IMR-90 (cell line): Measurements from ENCODE around the gene PIPOX. TPM values are rescaled to one million over a fixed set of nuclear protein-coding genes. Genes with fewer than 3 reads are reported as not detected.

Source experiments
- ATAC-seq: fragments of 200-7000 bp; cut with Tn5 transposase; 2 replicates; pipeline ENCODE4 v1.9.1; 2020; ENCODE audit warnings: low read depth, mild to moderate bottlenecking, moderate library complexity
- BruUV-seq: library from RNA; stranded (reverse); fragments of 400-500 nt; replicated peaks from 2 replicates; lab custom pipeline; 2021; lab: Mats Ljungman, UMichigan
- CTCF ChIA-PET: fragments of 300-600 bp; formaldehyde crosslinking; extraction: SDS; loops from one replicate; lab custom pipeline; 2021; ENCODE audit warnings: antibody characterized with exemption; lab: Yijun Ruan, JAX
- POLR2A ChIA-PET: fragments of 300-600 bp; sonication (Branson Sonifier 250); formaldehyde crosslinking; loops from one replicate; lab custom pipeline; 2022; ENCODE audit warnings: antibody characterized with exemption; ENCODE audit not compliant: unreplicated experiment; lab: Charles Lee
- DNase-seq: peaks from one replicate; pipeline ENCODE4 v3.0.0; 2013
- H2AFZ ChIP-seq: replicated peaks from 2 replicates; pipeline ENCODE3; 2013; ENCODE audit warnings: low read length, mild to moderate bottlenecking; ENCODE audit not compliant: poor library complexity
- H2AK5ac ChIP-seq: 2 replicates; pipeline ENCODE4 v1.6.1; 2013; ENCODE audit warnings: low read depth, low read length, inconsistent platforms
- H2AK9ac ChIP-seq: replicated peaks from 2 replicates; pipeline ENCODE3; 2013; ENCODE audit warnings: mild to moderate bottlenecking, low read depth, low read length, moderate library complexity; ENCODE audit not compliant: poor library complexity
- H2BK120ac ChIP-seq: 2 replicates; pipeline ENCODE4 v1.6.1; 2013; ENCODE audit warnings: low read depth, low read length, inconsistent platforms
- H2BK15ac ChIP-seq: 3 replicates; pipeline ENCODE4 v1.6.1; 2013; ENCODE audit warnings: low read depth, low read length, inconsistent platforms
- H2BK20ac ChIP-seq: 2 replicates; pipeline ENCODE4 v1.6.1; 2013; ENCODE audit warnings: low read depth, mild to moderate bottlenecking, inconsistent platforms, low read length, moderate library complexity
- H2BK5ac ChIP-seq: 2 replicates; pipeline ENCODE4 v1.6.1; 2013; ENCODE audit warnings: mild to moderate bottlenecking, low read depth, low read length, inconsistent platforms; ENCODE audit not compliant: poor library complexity, severe bottlenecking
- H3K14ac ChIP-seq: replicated peaks from 2 replicates; pipeline ENCODE4 v1.6.1; 2013; ENCODE audit warnings: low read depth, low read length, inconsistent platforms
- H3K18ac ChIP-seq: 2 replicates; pipeline ENCODE4 v1.6.1; 2013; ENCODE audit warnings: low read depth, low read length, control low read depth
- H3K23ac ChIP-seq: 2 replicates; pipeline ENCODE4 v1.6.1; 2013; ENCODE audit warnings: low read depth, low read length, inconsistent platforms
- H3K27ac ChIP-seq: 2 replicates; pipeline ENCODE4 v1.5.1; 2013; ENCODE audit warnings: mild to moderate bottlenecking, control low read depth, low read length; ENCODE audit not compliant: insufficient read depth
- H3K27me3 ChIP-seq: 2 replicates; pipeline ENCODE4 v1.6.1; 2013; ENCODE audit warnings: low read length; ENCODE audit not compliant: control insufficient read depth, insufficient read depth
- H3K36me3 ChIP-seq: 2 replicates; pipeline ENCODE4 v1.6.1; 2013; ENCODE audit warnings: low read length, mixed read lengths; ENCODE audit not compliant: control insufficient read depth, insufficient read depth
- H3K4ac ChIP-seq: 2 replicates; pipeline ENCODE4 v1.6.1; 2013; ENCODE audit warnings: low read depth, low read length, inconsistent platforms
- H3K4me1 ChIP-seq: 2 replicates; pipeline ENCODE4 v1.6.1; 2013; ENCODE audit warnings: low read length, mixed read lengths; ENCODE audit not compliant: control insufficient read depth, insufficient read depth
- H3K4me2 ChIP-seq: 2 replicates; pipeline ENCODE4 v1.6.1; 2013; ENCODE audit warnings: low read depth, mild to moderate bottlenecking, control low read depth, low read length, moderate library complexity
- H3K4me3 ChIP-seq: 2 replicates; pipeline ENCODE4 v1.5.1; 2013; ENCODE audit warnings: low read depth, mild to moderate bottlenecking, control low read depth, low read length, moderate library complexity; ENCODE audit not compliant: insufficient read depth
- H3K56ac ChIP-seq: 2 replicates; pipeline ENCODE4 v1.6.1; 2013; ENCODE audit warnings: low read length, inconsistent platforms; ENCODE audit not compliant: insufficient read depth; ENCODE audit errors: extremely low read depth
- H3K79me1 ChIP-seq, 2 experiments: 2 replicates each; pipeline ENCODE4 v1.6.1; 2013; ENCODE audit warnings: low read length in 2 of 2, inconsistent platforms in 1 of 2, low read depth in 1 of 2
- H3K9ac ChIP-seq: 2 replicates; pipeline ENCODE4 v1.6.1; 2013; ENCODE audit warnings: low read depth, low read length, control low read depth
- H3K9me1 ChIP-seq: 2 replicates; pipeline ENCODE4 v1.6.1; 2013; ENCODE audit warnings: low read length, inconsistent platforms; ENCODE audit not compliant: insufficient read depth
- H3K9me3 ChIP-seq: 2 replicates; pipeline ENCODE4 v1.6.1; 2013; ENCODE audit warnings: low read length; ENCODE audit not compliant: control insufficient read depth, insufficient read depth
- H4K20me1 ChIP-seq: 2 replicates; pipeline ENCODE4 v1.6.1; 2013; ENCODE audit warnings: low read length, inconsistent platforms; ENCODE audit not compliant: insufficient read depth
- H4K5ac ChIP-seq: 2 replicates; pipeline ENCODE4 v1.6.1; 2013; ENCODE audit warnings: mild to moderate bottlenecking, low read depth, low read length, control low read depth
- H4K8ac ChIP-seq, 2 experiments: 2 replicates each; pipeline ENCODE4 v1.6.1; 2013; ENCODE audit warnings: low read depth in 2 of 2, low read length in 2 of 2, control low read depth in 1 of 2, inconsistent platforms in 1 of 2
- H4K91ac ChIP-seq: 2 replicates; pipeline ENCODE4 v1.6.1; 2013; ENCODE audit warnings: low read depth, low read length, inconsistent platforms; ENCODE audit not compliant: insufficient read depth
- CEBPB ChIP-seq: IDR thresholded peaks from 2 replicates; pipeline ENCODE4 v1.6.1; 2012; ENCODE audit warnings: low read depth, low read length, improper control_type of control experiment
- RAD21 ChIP-seq: IDR thresholded peaks from 2 replicates; pipeline ENCODE4 v1.6.1; 2012; ENCODE audit warnings: low read length, improper control_type of control experiment
- WGBS, 2 experiments: methylation state at CpG; one replicate each; pipeline versions ENCODE4 v1.1.5 to v1.1.7; 2013; ENCODE audit warnings: missing lambda C conversion rate in 2 of 2; ENCODE audit not compliant: insufficient read length in 1 of 2; ENCODE audit errors: extremely low coverage in 2 of 2; 5-methylcytosine and 5-hydroxymethylcytosine counted together
- dilution Hi-C: fragments of 300-500 bp; cut with HindIII; formaldehyde crosslinking; loops from one replicate; pipeline ENCODE4 v1.14.3; 2018; ENCODE audit warnings: low sequenced_read_pairs; ENCODE audit not compliant: unreplicated experiment
- in situ Hi-C: fragments of 300-500 bp; cut with MboI; formaldehyde crosslinking; loops from 3 replicates; pipeline ENCODE4 v1.14.3; 2019; ENCODE audit warnings: low sequenced_read_pairs, inconsistent platforms, mixed read lengths
- intact Hi-C: fragments of 100-400 bp; cut with micrococcal nuclease; formaldehyde crosslinking; loops from 2 replicates; pipeline ENCODE4 v1.10.0; 2022
- polyA plus RNA-seq, 3 experiments: library from polyadenylated mRNA; depleted of rRNA; stranded (reverse); fragments of >200 nt; gene quantifications; 2 replicates each; pipeline ENCODE4 v1.2.3, GENCODE V29; 2012; ENCODE audit warnings: low replicate concordance in 1 of 3
- total RNA-seq: library from RNA; depleted of rRNA; stranded (reverse); fragments of >200 nt; gene quantifications from 2 replicates; pipeline ENCODE4 v1.2.3, GENCODE V29; 2012

Gene PIPOX
- total and polyA plus RNA-seq, 2 of the 4 experiments (the other 2 are of a cell fraction): 0.43 to 1.3 TPM

DNA sequence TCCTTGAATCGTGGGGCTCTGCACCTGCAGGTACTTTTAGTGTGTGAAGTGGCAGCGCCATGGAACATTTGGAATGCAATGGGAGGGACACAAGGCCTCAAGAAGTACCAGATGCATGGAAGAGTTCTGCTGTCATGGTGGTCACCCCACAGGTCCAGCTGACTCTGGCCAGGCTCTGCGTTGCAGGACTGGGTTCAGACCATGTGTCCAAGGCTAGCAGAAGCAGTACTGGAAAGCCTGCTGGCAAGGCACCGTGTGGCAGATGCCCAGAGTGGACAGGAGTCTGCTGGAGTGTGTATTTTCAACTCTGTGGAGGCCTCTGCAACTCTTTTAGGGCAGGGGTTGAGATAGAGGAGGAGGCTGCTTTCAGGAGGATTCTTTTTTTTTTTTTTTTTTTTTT lies 2.1 kb downstream of the PIPOX start:
- Histone ChIP-seq H2AK9ac (no peak overlapping the region), H2AK5ac (no peak overlapping the region), H3K27me3 (peaks cover 52% of the 10 kb centered on the region), H3K9me1 (peaks cover 2% of the 10 kb centered on the region; the same call in 1 of the 2 replicates), H3K9ac (no peak overlapping the region), H2BK15ac (no peak overlapping the region), H4K91ac (no peak overlapping the region), H3K14ac (no peak overlapping the region), H3K79me1 (no peaks in the 10 kb centered on the region), H2BK5ac (no peak overlapping the region), H2BK120ac (no peak overlapping the region), H3K18ac (no peak overlapping the region), H3K23ac (no peak overlapping the region), H3K4me2 (no peak overlapping the region), H3K9me3 (no peaks in the 10 kb centered on the region; the same call in 1 of the 2 replicates), H3K27ac (no peak overlapping the region), H4K20me1 (no peaks in the 10 kb centered on the region), H2BK20ac (no peak overlapping the region), H3K4me1 (no peaks in the 10 kb centered on the region), H4K8ac (no peak overlapping the region), H3K36me3 (no peaks in the 10 kb centered on the region), H4K5ac (no peak overlapping the region), H3K4me3 (no peak overlapping the region), H2AFZ (no peak overlapping the region), H3K56ac (no peak overlapping the region), H3K4ac (no peak overlapping the region)
- dilution Hi-C loops: no loop called here
- TF ChIP-seq CEBPB (no peak), RAD21 (no peak)
- 69% methylated on average over 2 of the region's 4 CpGs; no CpG with 5 or more reads in 1 of the 2 experiments for WGBS, 2 experiments
- no peak for ATAC-seq
- DNase-seq: no peak
- BruUV-seq: no TSS peak
- intact Hi-C loops: loop anchor here (10.0 kb wide), 1 partner anchor 80 kb away; no protein-coding TSS in a partner anchor
- POLR2A ChIA-PET: no interaction called here
- CTCF ChIA-PET: no interaction called here
- in situ Hi-C loops: loop anchor here (10.0 kb wide), 1 partner anchor 60 kb away; no protein-coding TSS in a partner anchor
